Suppressor macrophage treated with lipopolysaccharide for 1 hour (primary cell): Measurements from ENCODE around the gene FLT1.
A peak's percentile ranks its signal among the peaks of the same experiment; 100 is the strongest.

Experiments used
- DNase-seq, 3 donors: peaks; one replicate each; pipeline ENCODE4 v3.0.0-alpha.2; 2020 to 2022

The FLT1 gene

DNA sequence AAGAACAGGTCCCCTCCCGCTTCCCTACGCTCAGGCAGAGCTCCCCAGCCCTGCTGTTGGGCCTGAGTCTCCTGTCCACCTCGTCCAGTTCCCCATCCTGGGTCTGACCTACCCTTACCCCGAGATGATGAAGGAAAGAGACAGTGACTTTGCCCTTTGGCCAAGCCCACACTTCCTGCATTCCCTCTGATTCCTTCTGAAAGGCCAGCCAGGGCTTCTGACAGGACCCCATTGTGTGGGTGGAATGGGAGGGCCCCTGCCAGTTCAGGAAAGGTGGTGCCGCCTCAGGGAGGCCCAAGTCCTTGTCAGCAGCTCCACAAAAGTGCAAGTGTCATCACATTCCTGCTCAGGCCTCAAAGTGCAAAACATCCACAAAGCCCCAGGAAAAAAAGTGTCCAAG is 178.8 kb downstream of the FLT1 start:
- peak in 1 of 3 donors; percentile 10 for DNase-seq

DNA sequence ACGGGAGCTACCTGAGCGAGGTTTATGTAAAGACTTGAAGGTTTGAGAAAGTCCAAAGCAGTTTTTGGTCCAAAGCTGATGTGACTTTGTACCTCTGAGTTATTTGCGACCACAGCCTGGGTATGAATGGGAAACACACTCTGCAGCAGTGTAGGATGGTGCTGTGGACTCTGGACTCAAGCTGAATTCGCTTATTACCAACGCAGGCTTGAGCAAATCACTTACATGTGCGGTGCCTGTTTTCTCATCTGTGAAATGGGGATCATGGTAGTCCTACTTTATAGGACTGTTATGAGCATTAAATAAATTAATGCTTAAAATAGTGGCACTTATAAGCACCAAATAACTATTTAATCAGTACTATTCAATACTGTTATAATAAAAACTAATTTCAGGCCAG is 180.0 kb downstream of the FLT1 start:
- DNase-seq: no peak

DNA sequence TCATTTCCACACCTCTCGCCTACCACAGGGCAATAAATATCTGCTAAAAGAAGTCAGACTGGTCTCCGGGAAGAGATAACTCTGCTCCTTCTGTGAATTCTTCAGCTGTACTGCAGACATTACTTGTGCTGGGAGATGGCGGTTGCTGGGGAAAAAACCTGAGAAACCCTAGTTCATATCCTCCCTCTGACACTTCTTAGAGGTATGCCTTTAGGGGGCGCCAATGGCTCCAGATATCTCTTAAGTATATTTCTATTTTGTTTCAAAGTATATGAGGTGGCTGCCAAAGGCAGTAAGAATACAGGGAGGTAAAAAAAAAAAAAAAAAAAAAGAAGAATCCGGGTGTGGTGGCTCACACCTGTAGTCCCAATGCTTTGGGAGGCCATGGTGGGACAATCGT is 181.3 kb downstream of the FLT1 start:
- DNase-seq: peak; percentile 53 to 66 (median 58)

DNA sequence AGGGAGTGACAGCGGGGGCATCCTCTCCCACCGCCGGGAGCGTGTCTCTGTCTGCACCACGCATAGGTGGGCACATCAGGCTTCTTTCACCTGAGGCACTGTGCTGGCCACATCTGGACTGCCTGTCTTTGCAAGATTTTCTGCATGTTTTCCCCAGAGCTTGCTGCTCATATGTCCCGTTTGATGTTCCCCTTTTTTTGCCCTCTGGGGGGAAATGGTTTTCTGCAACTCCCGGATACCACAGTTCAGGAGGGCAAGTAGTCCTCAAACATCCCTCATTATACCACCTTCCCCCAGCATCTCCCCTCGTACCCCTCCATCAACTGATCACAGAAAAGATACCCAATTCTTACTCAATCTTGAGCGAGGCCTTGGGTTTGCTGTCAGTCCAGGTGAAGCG is 188.6 kb downstream of the FLT1 start:
- no peak for DNase-seq

DNA sequence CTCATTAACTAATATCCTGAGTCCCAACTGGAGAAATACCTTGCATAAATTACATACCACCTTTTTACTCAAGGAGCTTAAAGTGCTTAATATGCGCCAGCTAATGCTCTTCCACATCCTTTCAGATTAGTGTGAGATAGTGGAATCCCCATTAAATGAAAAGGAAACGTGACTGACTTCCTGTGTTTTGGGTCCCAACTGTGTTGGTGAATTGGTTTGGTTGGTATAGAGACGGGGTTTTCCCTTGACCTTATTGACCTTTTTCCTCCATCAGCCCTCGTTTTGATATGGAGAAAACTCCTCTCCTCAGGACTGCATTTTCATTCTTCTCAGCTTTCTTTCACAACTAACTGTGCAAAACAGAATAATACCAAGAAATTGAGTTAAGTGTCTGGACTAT is 193.1 kb downstream of the FLT1 start:
- no peak for DNase-seq

DNA sequence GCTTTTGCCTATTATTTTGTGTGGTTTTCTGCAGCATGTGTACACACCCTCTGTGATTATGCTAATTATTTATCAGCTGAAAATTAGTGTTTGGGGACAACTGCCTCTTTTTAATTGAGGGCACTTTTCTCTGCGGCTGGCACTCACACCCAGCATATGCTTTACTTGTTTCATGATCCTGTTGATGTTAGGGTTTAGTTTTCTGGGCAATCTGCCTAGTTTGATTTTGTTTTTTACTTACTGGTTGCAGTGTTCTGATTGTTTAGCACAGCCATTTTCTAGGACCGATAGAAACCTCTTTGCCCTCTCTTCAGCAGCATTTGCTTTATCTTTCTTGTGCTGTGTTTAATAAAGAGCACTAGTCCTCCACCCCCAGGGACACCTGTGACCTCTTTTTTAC is 195.0 kb downstream of the FLT1 start:
- no peak for DNase-seq

DNA sequence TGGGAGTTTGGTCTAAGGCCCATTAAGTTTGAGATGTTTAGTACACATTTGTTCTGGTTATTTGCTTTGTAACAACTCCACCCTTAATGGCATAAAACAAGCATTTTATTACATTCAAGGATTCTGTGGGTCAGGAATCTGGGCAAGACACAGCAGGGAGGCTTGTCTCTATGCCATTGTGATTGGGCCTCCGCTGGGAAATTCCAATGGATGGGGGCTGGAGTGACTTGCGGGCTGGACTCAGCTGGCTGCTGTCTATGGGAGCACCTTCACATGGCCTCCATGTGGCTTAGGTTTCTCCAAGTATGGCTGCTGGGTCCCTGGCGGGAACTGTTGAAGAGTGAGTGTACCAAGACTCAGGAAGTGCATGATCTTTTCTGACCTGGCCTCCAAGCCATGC is 197.6 kb downstream of the FLT1 start:
- no peak for DNase-seq

DNA sequence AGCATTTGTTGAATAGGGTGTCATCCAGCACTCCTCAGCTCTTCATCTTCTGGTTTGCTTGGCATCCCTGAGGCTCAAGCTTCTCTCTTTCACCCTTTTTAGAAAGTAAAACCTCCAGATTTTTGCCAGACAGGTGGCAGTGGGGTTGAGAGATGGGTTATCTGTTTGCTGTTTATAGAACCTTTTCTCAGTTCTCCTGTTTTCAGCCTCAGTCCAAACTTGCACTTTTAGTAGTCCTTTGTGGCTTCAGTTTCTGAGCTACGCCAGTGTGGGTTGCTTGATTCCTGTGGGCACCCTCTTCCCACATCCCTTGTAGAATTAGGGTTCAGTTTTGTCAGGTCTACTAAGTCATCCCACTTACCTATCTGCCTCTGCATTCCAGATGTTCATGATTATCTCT is 208.7 kb downstream of the FLT1 start:
- no peak for DNase-seq

DNA sequence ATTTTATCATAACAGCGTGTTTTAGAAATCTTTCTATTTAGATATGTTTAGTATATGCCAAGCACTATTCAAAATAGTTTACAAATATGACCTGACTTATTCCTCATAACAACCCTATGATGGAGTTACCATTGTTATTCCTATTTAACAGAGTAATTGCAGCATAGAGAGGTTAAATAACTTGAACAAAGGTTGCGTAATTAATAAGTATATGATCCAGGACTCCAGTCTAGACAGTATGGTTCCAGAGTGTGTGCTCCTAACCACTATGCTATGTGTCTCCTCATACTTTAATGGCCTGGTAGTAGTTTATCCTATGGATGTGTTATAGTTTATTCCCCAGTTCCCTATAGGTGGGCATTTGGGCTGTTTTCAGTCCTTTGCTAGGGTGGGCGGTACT is 211.3 kb downstream of the FLT1 start:
- no peak for DNase-seq

DNA sequence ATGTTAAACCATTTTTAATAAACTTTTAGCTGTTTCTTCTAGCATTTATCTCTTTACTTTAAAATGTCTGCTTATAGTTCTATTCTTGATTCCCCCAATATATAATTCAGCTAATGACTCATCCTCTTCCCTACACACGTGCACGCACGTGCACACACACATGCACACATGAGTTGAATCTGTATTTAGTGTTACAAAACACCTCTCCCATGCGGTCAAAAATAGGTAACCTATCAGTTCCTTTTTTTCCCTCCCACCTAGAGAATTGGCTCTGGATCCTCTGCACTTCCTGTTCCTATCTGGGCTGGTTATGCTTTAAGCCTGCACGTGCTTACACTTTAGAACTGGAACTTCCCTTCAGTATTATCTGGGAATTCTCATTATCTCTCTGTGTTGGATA is 212.5 kb downstream of the FLT1 start:
- peak; percentile 10 to 20 (median 19) for DNase-seq

DNA sequence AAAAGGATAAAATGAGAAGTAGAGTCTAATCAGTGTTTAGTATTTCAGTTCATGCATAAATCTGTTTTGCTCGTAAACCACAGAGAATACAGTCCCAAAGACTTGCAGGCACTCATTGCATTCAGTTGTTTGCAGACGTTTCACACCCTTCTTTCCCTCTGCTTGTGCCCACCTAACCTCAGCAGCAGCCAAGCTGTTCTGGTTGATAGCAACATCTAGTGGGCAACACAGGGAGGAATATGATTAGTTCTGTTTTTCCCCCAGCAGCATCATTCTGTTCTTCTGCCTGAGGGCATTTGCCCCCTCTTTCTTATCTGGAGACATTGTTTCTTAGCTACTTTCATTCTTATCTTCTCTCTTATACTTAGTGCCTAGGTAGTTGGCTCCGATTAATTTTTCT is 221.0 kb downstream of the FLT1 start:
- no peak for DNase-seq

DNA sequence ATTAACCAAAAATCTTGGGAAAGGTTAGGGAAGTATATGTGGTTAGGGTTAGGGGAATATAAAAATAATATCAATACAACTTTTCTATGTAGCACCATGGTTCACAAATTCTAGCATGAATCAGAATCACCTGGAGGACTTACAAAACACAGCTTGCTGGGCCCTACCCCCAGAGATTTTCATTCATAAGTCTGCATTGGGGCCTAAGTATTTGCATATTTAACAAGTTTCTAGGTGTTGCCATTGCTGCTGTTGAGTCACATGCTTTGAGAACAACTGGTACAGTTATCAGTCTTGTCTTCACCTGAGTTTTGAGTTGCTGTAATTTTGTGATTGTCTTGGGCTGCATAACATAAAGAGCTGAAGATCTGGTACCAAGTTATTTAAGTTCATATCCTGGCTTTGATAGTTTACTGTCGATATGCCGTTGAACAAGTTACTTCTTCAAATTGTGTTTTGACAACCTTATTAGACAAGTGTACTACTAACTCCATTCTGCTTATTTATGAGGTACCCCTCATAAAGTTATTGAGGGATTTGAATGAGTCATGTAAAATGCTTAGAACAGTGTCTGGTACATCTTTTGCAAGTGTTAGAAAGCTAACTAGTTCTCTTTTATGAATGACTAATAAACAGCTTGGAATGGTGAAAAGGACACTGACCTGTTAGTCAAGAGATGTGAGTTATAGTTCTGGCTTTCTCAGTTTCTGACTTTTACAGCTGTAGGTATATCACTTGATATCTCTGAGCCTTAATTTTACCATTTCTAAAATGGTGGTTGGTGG is 223.7 kb downstream of the FLT1 start:
- peak; percentile 5 to 47 (median 46) for DNase-seq

DNA sequence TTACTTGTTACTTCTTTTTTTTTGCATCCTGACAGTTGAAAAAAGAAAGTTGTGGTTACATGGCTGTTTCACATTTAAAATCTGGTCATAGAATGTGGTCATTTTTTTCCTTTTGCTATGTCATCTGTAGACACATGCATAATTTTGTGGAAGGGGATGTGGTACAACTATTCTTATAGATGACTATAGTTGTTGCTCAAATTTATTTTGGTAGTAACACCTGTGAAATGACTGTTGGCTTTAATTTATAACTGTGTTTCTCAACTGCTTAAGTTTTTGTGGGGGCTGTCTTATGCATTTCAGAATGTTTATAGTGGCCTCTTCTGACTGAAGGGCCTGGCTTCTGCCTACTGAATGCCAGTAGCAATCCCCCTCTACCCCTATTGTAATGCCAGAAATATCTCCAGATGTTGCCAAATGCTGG is 226.1 kb downstream of the FLT1 start:
- peak; percentile 39 to 76 (median 68) for DNase-seq

DNA sequence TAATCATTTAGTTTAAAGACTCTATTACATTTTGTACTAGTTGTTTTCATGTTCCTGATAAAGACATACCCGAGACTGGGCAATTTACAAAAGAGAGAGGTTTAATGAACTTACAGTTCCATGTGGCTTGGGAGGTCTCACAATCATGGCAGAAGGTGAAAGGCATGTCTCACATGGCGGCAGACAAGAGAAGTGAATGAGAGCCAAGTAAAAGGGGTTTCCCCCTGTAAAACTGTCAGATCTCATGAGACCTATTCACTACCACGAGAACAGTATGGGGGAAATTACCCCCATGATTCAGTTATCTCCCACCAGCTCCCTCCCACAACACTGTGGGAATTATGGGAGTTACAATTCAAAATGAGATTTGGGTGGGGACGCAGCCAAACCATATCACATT is 227.4 kb downstream of the FLT1 start:
- peak; percentile 17 to 31 (median 18) for DNase-seq

DNA sequence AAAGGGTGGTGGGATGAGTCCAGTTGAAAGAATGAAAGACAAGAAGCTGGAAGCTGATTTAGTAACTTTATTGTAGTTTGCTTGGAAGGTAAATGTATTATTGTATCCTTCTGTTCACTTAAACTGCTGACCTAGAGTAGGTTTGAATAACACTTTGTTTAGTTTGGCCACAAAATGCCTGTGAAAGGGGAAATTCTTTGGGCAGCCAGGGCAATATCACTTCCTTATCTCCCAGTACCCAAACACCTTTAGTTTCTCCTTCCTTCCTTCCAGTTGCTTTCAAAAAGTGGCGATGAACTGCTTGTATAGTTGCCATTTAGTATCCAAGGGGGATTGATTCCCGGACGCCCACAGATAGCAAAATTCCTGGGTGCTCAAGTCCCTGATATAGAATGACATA is 236.5 kb downstream of the FLT1 start:
- DNase-seq: no peak

DNA sequence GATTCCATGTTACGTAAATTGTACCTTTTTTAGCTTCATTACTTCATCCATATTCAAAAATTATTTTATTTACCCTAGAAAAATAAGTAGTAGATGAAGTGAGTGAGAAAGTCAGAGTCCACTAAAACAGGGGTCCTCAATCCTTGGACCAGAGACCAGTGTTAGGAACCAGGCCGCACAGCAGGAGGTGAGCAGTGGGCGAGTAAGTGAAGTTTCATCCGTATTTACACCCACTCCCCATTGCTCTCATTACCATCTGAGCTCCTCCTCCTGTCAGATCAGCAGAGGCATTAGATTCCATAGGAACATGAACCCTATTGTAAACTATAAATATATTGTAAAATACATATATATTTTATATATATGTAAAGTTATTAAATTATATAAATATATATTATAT is 237.6 kb downstream of the FLT1 start:
- DNase-seq: no peak

DNA sequence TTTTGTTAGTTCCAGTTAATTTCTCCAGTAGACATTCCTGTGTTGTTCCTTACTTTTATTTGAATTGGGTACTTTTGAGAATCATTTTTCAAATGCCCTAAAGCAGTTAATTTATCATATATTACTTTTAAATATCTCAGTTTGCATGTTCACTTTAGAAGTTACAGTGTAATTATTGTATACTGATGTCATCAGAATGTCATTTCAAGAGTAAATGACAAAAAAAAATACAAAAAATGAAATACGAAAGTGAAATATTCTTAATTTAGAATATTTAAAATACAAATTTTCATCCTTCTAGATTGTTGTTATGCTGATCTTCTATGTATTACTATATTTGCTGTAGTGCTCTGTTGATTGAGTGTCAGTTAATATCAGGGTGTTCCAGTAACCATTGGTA is 242.4 kb downstream of the FLT1 start:
- DNase-seq: no peak

DNA sequence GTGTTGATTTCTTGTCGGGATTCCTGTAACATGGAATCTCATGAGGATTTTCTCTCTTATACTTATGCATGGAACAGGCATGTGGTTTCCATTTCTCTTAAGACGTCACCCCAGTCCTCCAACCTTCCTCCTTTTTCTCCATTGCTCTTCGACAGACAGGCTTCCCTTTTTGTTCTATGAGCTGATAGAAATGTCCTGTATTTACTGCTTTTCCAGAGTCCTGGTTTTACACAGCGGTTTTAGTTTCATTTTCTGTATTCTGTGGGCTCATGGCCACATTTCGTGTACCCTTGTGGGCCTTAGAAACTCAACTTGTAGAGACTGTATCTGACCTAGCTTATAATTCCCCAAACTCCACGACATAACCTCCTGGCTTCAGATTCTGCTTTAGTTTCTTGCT is 243.5 kb downstream of the FLT1 start:
- peak; percentile 67 to 77 (median 70) for DNase-seq

DNA sequence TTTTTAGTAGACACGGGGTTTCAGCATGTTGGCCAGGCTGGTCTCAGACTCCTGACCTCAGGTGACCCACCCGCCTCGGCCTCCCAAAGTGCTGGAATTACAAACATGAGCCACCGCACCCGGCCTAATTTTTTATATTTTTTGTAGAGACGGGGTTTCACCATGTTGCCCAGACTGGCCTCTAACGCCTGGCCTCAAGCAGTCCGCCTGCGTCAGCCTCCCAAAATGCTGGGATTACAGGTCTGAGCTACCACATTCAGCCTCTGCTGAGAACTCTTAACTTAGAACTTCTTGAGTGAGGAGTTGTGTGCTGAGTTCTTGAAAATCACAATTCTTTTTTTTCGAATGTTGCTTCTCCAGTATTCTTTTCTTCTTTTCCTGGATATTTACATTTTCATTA is 244.4 kb downstream of the FLT1 start:
- no peak for DNase-seq
